Subcutaneous abdominal adipose tissue (tissue), 5 donors: ENCODE results near the gene P4HA2.

Experiments
- H3K27ac ChIP-seq: one replicate; pipeline ENCODE4 v1.7.0; 2013; ENCODE audit warnings: low read depth, mild to moderate bottlenecking, inconsistent platforms, low read length, moderate library complexity
- H3K27me3 ChIP-seq, 5 donors: one replicate each; pipeline ENCODE4 v1.7.0; 2013; ENCODE audit warnings: low read length in 5 of 5, inconsistent platforms in 1 of 5; ENCODE audit not compliant: control insufficient read depth in 5 of 5, insufficient read depth in 4 of 5
- H3K36me3 ChIP-seq, 5 donors: one replicate each; pipeline ENCODE4 v1.7.0; 2013; ENCODE audit warnings: low read length in 5 of 5; ENCODE audit not compliant: control insufficient read depth in 5 of 5, insufficient read depth in 5 of 5
- H3K4me1 ChIP-seq, 5 donors: one replicate each; pipeline ENCODE4 v1.7.0; 2013; ENCODE audit warnings: low read length in 5 of 5, mild to moderate bottlenecking in 3 of 5, moderate library complexity in 1 of 5; ENCODE audit not compliant: control insufficient read depth in 5 of 5, insufficient read depth in 5 of 5
- H3K4me3 ChIP-seq, 5 donors: one replicate each; pipeline ENCODE4 v1.7.0; 2013; ENCODE audit warnings: low read length in 5 of 5, low read depth in 1 of 5
- H3K9ac ChIP-seq, 5 donors: one replicate each; pipeline ENCODE4 v1.7.0; 2013; ENCODE audit warnings: low read length in 5 of 5, mild to moderate bottlenecking in 4 of 5, moderate library complexity in 3 of 5
- H3K9me3 ChIP-seq, 5 donors: one replicate each; pipeline ENCODE4 v1.7.0; 2013; ENCODE audit warnings: low read length in 5 of 5; ENCODE audit not compliant: control insufficient read depth in 5 of 5
- donor health status: healthy.
- donor health status: healthy.
- donor health status: healthy.
- donor health status: healthy.
- donor health status: healthy.

Gene P4HA2

DNA sequence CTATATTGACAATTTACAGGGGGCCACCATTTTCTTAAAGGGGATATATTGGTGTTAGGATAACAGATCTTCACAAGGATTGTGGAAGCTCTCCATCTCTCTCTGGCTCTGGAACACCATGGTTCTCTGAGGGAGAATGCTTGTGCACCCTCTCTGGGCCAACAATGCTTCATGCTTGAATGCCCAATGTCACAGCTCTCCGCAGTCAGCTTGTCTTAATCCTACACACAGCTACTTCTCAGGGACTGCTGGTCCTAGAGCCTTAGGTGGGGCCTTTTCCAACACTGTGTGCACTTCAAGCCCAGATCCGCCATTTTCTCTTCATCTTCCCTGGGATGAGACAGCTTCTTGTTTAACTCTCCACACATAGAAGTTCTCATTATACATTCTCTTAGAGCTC lies 22.9 kb upstream of the P4HA2 start:
- Histone ChIP-seq H3K9ac (no peak overlapping the region), H3K36me3 (no peaks in the 10 kb centered on the region), H3K27me3 (no peaks in the 10 kb centered on the region), H3K9me3 (peaks cover 0 to 10% (median 5%) of the 10 kb centered on the region in 5 donors), H3K27ac (no peak overlapping the region), H3K4me3 (no peak overlapping the region), H3K4me1 (peaks cover 7 to 20% (median 14%) of the 10 kb centered on the region in 5 donors)

DNA sequence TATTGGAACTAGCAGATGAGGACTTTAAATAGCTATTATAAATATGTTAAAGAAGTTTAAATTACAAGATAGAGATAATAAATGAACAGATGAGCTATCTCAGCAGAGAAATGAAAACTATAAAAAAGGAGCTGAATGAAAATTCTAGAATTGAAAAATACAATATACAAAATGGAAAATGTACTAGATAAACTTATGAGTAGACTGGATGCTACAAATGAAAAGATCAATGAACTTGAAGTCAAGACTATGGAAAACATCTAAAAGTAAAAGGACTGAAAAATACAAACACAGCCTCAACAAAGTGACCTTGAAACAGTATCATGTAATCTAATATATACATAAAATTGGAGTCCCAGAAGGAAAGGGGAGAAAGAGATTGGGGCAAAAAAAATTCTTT lies 19.2 kb upstream of the P4HA2 start:
- Histone ChIP-seq H3K27me3 (no peaks in the 10 kb centered on the region), H3K4me3 (no peak overlapping the region), H3K9ac (no peak overlapping the region), H3K27ac (no peak overlapping the region), H3K4me1 (no peaks in the 10 kb centered on the region), H3K9me3 (peaks cover 0 to 23% (median 13%) of the 10 kb centered on the region in 5 donors), H3K36me3 (no peaks in the 10 kb centered on the region)

GRCh38 chr5:132245593-132245992 lies 17.9 kb upstream of the P4HA2 start:
- H3K4me1 ChIP-seq, result no peaks in the 10 kb centered on the region
- H3K9me3 ChIP-seq, result peaks cover 0 to 26% (median 13%) of the 10 kb centered on the region in 5 donors
- no peak overlapping the region for H3K9ac ChIP-seq
- H3K27ac ChIP-seq, result no peak overlapping the region
- H3K27me3 ChIP-seq, result no peaks in the 10 kb centered on the region
- H3K36me3 ChIP-seq, result no peaks in the 10 kb centered on the region
- no peak overlapping the region for H3K4me3 ChIP-seq

DNA sequence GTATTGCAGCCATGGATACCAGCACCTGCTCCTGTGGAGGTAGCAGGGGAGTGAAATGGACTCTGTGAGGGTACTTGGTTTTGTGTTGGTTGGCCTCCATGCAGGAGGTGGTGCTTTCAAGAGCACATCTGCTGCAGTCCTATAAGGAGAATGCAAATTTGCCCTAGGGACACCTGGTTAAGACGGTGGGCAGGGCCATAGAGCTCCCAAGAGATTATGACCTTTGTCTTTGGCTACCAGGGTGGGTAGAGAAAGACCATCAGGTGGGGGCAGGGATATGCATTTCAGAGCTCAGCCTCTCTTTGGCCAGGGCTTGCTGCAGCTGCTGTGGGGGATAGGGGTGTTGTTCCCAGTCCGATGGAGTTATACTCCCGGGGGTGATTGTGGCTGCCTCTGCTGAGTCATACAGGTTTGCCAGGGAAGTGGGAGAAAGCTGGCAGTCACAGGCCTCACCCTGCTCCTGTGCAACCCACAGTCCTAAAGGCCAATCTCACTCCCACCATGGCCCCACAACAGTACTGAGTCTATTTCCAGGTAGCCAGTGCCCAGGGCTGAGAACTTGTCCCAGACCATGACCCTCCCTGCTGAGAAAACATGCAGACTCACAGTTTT lies 15.8 kb upstream of the P4HA2 start:
- H3K27ac ChIP-seq, result no peak overlapping the region
- no peaks in the 10 kb centered on the region for H3K36me3 ChIP-seq
- no peak overlapping the region for H3K9ac ChIP-seq
- no peaks in the 10 kb centered on the region for H3K27me3 ChIP-seq
- H3K4me3 ChIP-seq, result no peak overlapping the region
- H3K4me1 ChIP-seq, result no peaks in the 10 kb centered on the region
- peaks cover 0 to 26% (median 13%) of the 10 kb centered on the region in 5 donors for H3K9me3 ChIP-seq

- Histone ChIP-seq H3K9ac (no peak overlapping the region), H3K27me3 (no peaks in the 10 kb centered on the region), H3K36me3 (no peaks in the 10 kb centered on the region), H3K4me1 (no peaks in the 10 kb centered on the region), H3K27ac (no peak overlapping the region), H3K9me3 (peaks cover 0 to 17% (median 5%) of the 10 kb centered on the region in 5 donors), H3K4me3 (no peak overlapping the region)
Measured at GRCh38 chr5:132239776-132240175, 12.1 kb upstream of the P4HA2 start.

DNA sequence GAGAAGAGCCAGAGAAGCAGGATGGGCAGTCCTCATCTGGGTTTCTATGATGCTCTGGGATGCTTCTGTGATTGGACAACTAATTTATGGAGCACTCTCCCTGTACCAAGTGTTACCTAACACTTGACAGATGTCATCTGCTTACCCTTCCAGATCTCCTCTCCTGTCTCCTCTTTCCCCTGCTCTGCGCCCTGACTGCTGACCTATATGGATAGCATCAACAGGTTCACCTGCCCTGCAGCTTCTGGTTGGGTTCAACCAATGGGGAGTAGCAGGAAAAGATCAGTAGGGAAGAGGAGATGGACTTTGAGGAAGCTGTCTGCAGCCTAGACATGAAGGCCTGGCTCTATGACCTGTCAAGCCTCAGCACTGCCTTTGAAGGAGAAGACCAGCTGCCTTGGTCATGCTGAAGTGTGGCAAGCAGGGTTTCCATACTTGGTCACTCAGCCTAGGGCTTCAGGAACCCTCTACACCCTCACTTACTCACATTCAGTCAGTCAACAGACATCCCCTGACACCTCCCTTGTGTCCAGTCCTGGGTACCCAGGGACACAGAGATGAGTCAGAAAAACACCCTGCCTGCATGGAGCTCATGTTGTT lies 11.3 kb upstream of the P4HA2 start:
- no peaks in the 10 kb centered on the region for H3K36me3 ChIP-seq
- H3K9ac ChIP-seq, result no peak overlapping the region
- H3K27ac ChIP-seq, result no peak overlapping the region
- H3K9me3 ChIP-seq, result peaks cover 0 to 9% (median 3%) of the 10 kb centered on the region in 5 donors
- H3K27me3 ChIP-seq, result no peaks in the 10 kb centered on the region
- no peaks in the 10 kb centered on the region for H3K4me1 ChIP-seq
- H3K4me3 ChIP-seq, result no peak overlapping the region

DNA sequence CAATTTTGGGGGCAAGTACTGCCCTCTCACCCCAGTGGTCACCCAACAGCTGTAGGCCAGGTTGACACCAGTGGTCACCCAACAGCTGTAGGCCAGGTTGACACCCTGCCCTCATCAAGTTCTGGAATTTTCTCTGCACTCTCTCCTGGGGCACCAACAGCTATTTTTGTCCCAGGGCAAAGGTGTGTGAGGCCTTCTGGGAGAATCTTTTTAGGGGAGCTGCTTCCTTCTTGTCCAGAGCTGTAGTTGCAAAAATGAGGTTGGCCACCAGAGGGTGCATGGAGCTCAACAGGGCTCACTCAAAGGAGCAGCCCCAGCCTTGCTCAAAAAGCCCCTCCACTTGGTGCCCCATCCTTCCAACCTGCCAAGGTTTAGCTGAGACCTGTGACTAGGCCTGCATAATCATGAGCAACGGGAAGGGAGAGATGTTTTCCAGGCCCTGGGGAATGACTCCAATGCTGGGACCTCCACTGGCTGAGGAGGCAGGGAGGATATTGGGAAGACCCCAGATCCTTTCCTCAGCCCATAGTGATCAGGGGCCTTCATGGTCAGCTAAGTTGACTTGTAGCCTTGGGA lies 10.6 kb upstream of the P4HA2 start:
- Histone ChIP-seq H3K4me3 (no peak overlapping the region), H3K36me3 (no peaks in the 10 kb centered on the region)

GRCh38 chr5:132237670-132238069 lies 10.0 kb upstream of the P4HA2 start:
- Histone ChIP-seq H3K9ac (no peak overlapping the region), H3K4me1 (no peaks in the 10 kb centered on the region), H3K36me3 (no peaks in the 10 kb centered on the region), H3K9me3 (peaks cover 0 to 3% (median 0%) of the 10 kb centered on the region in 5 donors), H3K4me3 (no peak overlapping the region), H3K27ac (no peak overlapping the region), H3K27me3 (no peaks in the 10 kb centered on the region)

More for the DNA sequence above, 10.6 kb upstream of the P4HA2 start:
- Histone ChIP-seq H3K27ac (no peak overlapping the region), H3K27me3 (no peaks in the 10 kb centered on the region), H3K9ac (no peak overlapping the region), H3K4me1 (no peaks in the 10 kb centered on the region), H3K9me3 (peaks cover 0 to 3% (median 0%) of the 10 kb centered on the region in 5 donors)

DNA sequence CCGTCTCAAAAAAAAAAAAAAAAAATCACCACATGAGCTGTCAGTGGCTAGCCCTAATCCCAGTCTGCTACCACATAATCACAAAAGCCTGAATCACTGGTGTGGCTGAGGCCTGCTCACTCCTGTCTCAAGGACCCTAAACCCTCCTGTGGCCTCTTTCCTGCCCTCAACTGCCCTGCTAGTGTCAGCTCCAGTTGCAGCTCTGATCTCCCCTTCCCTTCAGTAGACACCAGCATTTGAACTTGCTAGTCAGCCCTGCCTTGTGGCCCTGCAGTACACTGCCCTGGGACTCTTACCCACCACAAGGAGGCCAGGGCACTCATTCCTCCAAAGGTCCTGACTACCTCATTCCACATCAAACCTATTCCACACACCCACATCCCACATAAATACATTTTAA lies 9.5 kb upstream of the P4HA2 start:
- H3K4me3 ChIP-seq, result no peak overlapping the region
- no peak overlapping the region for H3K27ac ChIP-seq
- H3K36me3 ChIP-seq, result no peaks in the 10 kb centered on the region
- peaks cover 0 to 3% (median 0%) of the 10 kb centered on the region in 5 donors for H3K9me3 ChIP-seq
- H3K4me1 ChIP-seq, result no peaks in the 10 kb centered on the region
- H3K27me3 ChIP-seq, result no peaks in the 10 kb centered on the region
- H3K9ac ChIP-seq, result no peak overlapping the region

- Histone ChIP-seq H3K4me3 (no peak overlapping the region), H3K9me3 (no peaks in the 10 kb centered on the region), H3K27me3 (no peaks in the 10 kb centered on the region), H3K27ac (no peak overlapping the region), H3K4me1 (no peaks in the 10 kb centered on the region), H3K9ac (no peak overlapping the region), H3K36me3 (no peaks in the 10 kb centered on the region)
Measured at GRCh38 chr5:132235340-132235739, 7.7 kb upstream of the P4HA2 start.
